Mesenchymal stem cell (in vitro differentiated cells and primary cell): ENCODE measurements around the gene CDC42EP4.

ENCODE experiments used
- DNase-seq: peaks from one replicate; pipeline ENCODE4 v3.0.0-alpha.2; 2013
- H2AFZ ChIP-seq: one replicate; pipeline ENCODE4 v1.6.1; 2013; ENCODE audit warnings: low read depth, mild to moderate bottlenecking, control low read depth, inconsistent platforms, low read length, moderate library complexity
- H2AK5ac ChIP-seq: 2 replicates; pipeline ENCODE4 v1.6.1; 2013; ENCODE audit warnings: low read length, moderate library complexity, mild to moderate bottlenecking, inconsistent platforms; ENCODE audit not compliant: severe bottlenecking
- H2BK120ac ChIP-seq: one replicate; pipeline ENCODE4 v1.6.1; 2013; ENCODE audit warnings: low read depth, mild to moderate bottlenecking, inconsistent platforms, low read length, moderate library complexity
- H2BK12ac ChIP-seq, 2 experiments: one replicate each; pipeline ENCODE4 v1.6.1; 2013; ENCODE audit warnings: inconsistent platforms in 2 of 2, low read length in 2 of 2, mild to moderate bottlenecking in 2 of 2, moderate library complexity in 2 of 2, control low read depth in 1 of 2
- H2BK15ac ChIP-seq: one replicate; pipeline ENCODE4 v1.6.1; 2013; ENCODE audit warnings: mild to moderate bottlenecking, low read depth, inconsistent platforms; ENCODE audit not compliant: poor library complexity, severe bottlenecking
- H2BK5ac ChIP-seq: 2 replicates; pipeline ENCODE4 v1.6.1; 2013; ENCODE audit warnings: low read depth, mild to moderate bottlenecking, low read length, control low read depth, inconsistent platforms; ENCODE audit not compliant: poor library complexity, severe bottlenecking
- H3K14ac ChIP-seq, 2 experiments: one replicate each; pipeline ENCODE4 v1.6.1; 2013; ENCODE audit warnings: inconsistent platforms in 2 of 2, low read length in 2 of 2, control low read depth in 1 of 2, mild to moderate bottlenecking in 1 of 2, moderate library complexity in 1 of 2
- H3K18ac ChIP-seq, 2 experiments: one replicate each; pipeline ENCODE4 v1.6.1; 2013; ENCODE audit warnings: inconsistent platforms in 2 of 2, low read length in 2 of 2, control low read depth in 1 of 2, low read depth in 1 of 2, mild to moderate bottlenecking in 1 of 2
- H3K23ac ChIP-seq, 2 experiments: one replicate each; pipeline ENCODE4 v1.6.1; 2013; ENCODE audit warnings: inconsistent platforms in 2 of 2, low read length in 2 of 2, mild to moderate bottlenecking in 2 of 2, moderate library complexity in 2 of 2, control low read depth in 1 of 2
- H3K27ac ChIP-seq: 2 replicates; pipeline ENCODE4 v1.5.1; 2013; ENCODE audit warnings: mild to moderate bottlenecking, moderate library complexity, low read length, control low read depth, inconsistent platforms; ENCODE audit not compliant: poor library complexity, severe bottlenecking
- H3K27me3 ChIP-seq, 2 experiments: 2 replicates each; pipeline versions ENCODE4 v1.6.1 to v1.7.0; 2013; ENCODE audit warnings: low read length in 2 of 2, mild to moderate bottlenecking in 2 of 2, moderate library complexity in 2 of 2, control low read depth in 1 of 2, inconsistent platforms in 1 of 2; ENCODE audit not compliant: control insufficient read depth in 1 of 2, insufficient read depth in 1 of 2
- H3K36me3 ChIP-seq, 2 experiments: 2 replicates each; pipeline versions ENCODE4 v1.6.1 to v1.7.0; 2013; ENCODE audit warnings: low read length in 2 of 2, control low read depth in 1 of 2, inconsistent platforms in 1 of 2, low read depth in 1 of 2, mild to moderate bottlenecking in 1 of 2; ENCODE audit not compliant: insufficient read depth in 2 of 2, control insufficient read depth in 1 of 2
- H3K4ac ChIP-seq, 2 experiments: one replicate each; pipeline ENCODE4 v1.6.1; 2013; ENCODE audit warnings: inconsistent platforms in 2 of 2, low read length in 2 of 2, mild to moderate bottlenecking in 2 of 2, moderate library complexity in 2 of 2, control low read depth in 1 of 2, low read depth in 1 of 2
- H3K4me1 ChIP-seq: 2 replicates; pipeline ENCODE4 v1.6.1; 2013; ENCODE audit warnings: low read depth, low read length, control low read depth; ENCODE audit not compliant: control insufficient read depth, insufficient read depth
- H3K4me2 ChIP-seq: 2 replicates; pipeline ENCODE4 v1.6.1; 2013; ENCODE audit warnings: low read length, mild to moderate bottlenecking, inconsistent platforms; ENCODE audit not compliant: poor library complexity, severe bottlenecking
- H3K4me3 ChIP-seq, 2 experiments: 2 replicates each; pipeline versions ENCODE4 v1.5.1 to v1.7.0; 2013; ENCODE audit warnings: low read length in 2 of 2, mild to moderate bottlenecking in 2 of 2, control low read depth in 1 of 2, low read depth in 1 of 2; ENCODE audit not compliant: insufficient read depth in 1 of 2
- H3K79me1 ChIP-seq: replicated peaks from 2 replicates; pipeline ENCODE4 v1.6.1; 2013; ENCODE audit warnings: mild to moderate bottlenecking, control low read depth, low read length, inconsistent platforms; ENCODE audit not compliant: poor library complexity, severe bottlenecking
- H3K9ac ChIP-seq: 2 replicates; pipeline ENCODE4 v1.7.0; 2013; ENCODE audit warnings: mild to moderate bottlenecking, low read length, moderate library complexity
- H3K9me3 ChIP-seq: 2 replicates; pipeline ENCODE4 v1.7.0; 2013; ENCODE audit warnings: mild to moderate bottlenecking, low read length; ENCODE audit not compliant: control insufficient read depth
- H4K8ac ChIP-seq: one replicate; pipeline ENCODE4 v1.6.1; 2013; ENCODE audit warnings: inconsistent platforms, mild to moderate bottlenecking, low read length, moderate library complexity
- H4K91ac ChIP-seq: one replicate; pipeline ENCODE4 v1.6.1; 2013; ENCODE audit warnings: mild to moderate bottlenecking, low read length, inconsistent platforms
- WGBS: methylation state at CpG from one replicate; pipeline ENCODE4 v1.1.7; 2013; ENCODE audit warnings: mixed read lengths; 5-methylcytosine and 5-hydroxymethylcytosine counted together

CDC42EP4 gene

GRCh38 chr17:73300392-73300791 is 11.4 kb downstream of the CDC42EP4 start:
- H3K9ac ChIP-seq, result no peak overlapping the region
- peaks cover 3 to 6% of the 10 kb centered on the region in 2 experiments for H3K36me3 ChIP-seq
- H3K9me3 ChIP-seq, result no peaks in the 10 kb centered on the region
- peak overlapping the region in 1 of 2 experiments; percentile 60 for H3K23ac ChIP-seq
- H2BK5ac ChIP-seq, result no peak overlapping the region
- H2BK12ac ChIP-seq, result no peak overlapping the region
- H2AK5ac ChIP-seq, result no peak overlapping the region
- no peak overlapping the region for H2BK120ac ChIP-seq
- no peaks in the 10 kb centered on the region for H3K27me3 ChIP-seq
- H3K4ac ChIP-seq, result no peak overlapping the region
- no peak overlapping the region for H2BK15ac ChIP-seq
- H3K79me1 ChIP-seq, result peaks cover 2% of the 10 kb centered on the region
- H3K18ac ChIP-seq, result no peak overlapping the region
- H3K4me3 ChIP-seq, result no peak overlapping the region
- H4K8ac ChIP-seq, result no peak overlapping the region
- peaks cover 36% of the 10 kb centered on the region for H3K4me1 ChIP-seq
- no peak overlapping the region for H4K91ac ChIP-seq
- H3K14ac ChIP-seq, result no peak overlapping the region
- peak; percentile 57 for DNase-seq
- no peak overlapping the region for H2AFZ ChIP-seq
- H3K4me2 ChIP-seq, result no peak overlapping the region
- WGBS, result 89% methylated on average over 3 of the region's 3 CpGs
- no peak overlapping the region for H3K27ac ChIP-seq

DNA sequence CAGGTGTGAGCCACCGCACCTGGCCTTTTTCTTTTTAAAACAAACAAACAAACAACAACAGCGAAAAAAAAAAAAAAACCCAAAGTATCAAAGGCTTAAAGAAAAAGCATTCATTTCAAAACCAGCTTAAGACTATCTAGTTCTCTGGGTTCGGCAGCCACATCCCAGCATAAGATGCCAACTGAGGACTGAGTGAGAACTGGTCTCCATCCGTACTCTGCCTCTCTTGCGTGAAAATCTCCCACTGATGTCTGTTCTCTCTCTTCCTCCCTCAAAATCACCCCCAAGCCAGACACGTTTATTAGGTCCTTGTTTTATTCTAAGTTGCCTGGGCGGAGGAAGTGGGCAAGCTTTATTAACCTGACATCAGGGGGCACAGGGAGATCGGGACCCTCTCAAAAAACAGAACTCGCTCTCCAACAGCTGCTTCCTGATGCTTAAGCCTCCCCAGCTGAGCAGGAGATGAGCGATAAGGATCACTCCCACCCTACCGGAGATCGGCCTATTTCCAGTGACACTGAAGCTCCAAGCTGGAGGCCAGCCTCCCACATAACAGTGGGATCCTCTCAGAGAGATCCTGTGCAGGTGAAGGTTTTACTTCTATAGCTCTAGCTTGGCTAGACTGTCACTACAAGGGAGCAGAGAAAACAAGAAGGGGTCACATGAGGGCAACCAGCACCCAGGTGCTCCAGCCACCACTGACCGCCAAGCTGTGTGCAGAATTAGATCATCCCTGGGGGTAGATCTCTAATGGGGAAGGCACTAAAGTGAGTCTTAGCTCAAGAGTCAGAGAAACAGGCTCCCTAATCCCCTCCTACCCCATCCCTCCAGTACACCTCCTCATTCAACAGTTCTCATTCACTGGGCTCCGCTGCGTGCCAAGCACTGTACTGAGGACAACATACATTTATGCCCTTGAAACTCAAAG is 13.6 kb downstream of the CDC42EP4 start:
- no peak overlapping the region for H2BK12ac ChIP-seq

DNA sequence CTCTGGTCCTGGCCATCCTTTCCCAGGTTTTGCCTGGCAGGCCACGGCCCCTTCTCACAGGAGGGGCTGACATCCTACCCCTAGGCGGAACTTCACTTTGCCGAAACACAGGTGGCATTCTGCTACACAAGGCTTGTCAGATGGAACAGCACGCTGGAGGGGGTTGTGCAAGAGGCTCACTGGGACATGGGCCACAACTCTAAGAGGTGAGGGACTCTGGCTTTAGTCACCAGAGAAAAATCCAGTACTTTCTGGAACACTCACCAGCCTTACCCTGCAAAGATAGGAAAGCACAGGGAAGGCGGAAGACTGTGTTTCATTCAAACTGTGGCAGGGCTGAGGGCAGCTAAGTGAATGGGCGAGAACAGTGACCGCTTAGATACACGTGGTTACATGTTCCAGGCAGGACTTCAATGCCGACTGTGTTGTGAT is 18.3 kb downstream of the CDC42EP4 start:
- peaks cover 0 to 2% of the 10 kb centered on the region in 2 experiments for H3K36me3 ChIP-seq
- peak overlapping the region in 1 of 2 experiments; percentile 21 for H3K18ac ChIP-seq
- H3K9ac ChIP-seq, result peak overlapping the region; percentile 7
- peak overlapping the region; percentile 79 for H3K27ac ChIP-seq
- H2BK15ac ChIP-seq, result no peak overlapping the region
- 54% methylated on average over 9 of the region's 9 CpGs for WGBS
- no peak overlapping the region for H3K14ac ChIP-seq
- H2AFZ ChIP-seq, result no peak overlapping the region
- H3K4me2 ChIP-seq, result no peak overlapping the region
- no peak overlapping the region for H2BK120ac ChIP-seq
- H4K8ac ChIP-seq, result no peak overlapping the region
- no peak overlapping the region for H3K23ac ChIP-seq
- peaks cover 53% of the 10 kb centered on the region for H3K4me1 ChIP-seq
- DNase-seq, result peak; percentile 91
- H2BK5ac ChIP-seq, result no peak overlapping the region
- H4K91ac ChIP-seq, result no peak overlapping the region
- H2BK12ac ChIP-seq, result peak overlapping the region; percentile 48 to 56
- peak overlapping the region in 1 of 2 experiments; percentile 19 for H3K4me3 ChIP-seq
- H3K9me3 ChIP-seq, result no peaks in the 10 kb centered on the region
- H2AK5ac ChIP-seq, result no peak overlapping the region
- no peak overlapping the region for H3K4ac ChIP-seq
- H3K27me3 ChIP-seq, result no peaks in the 10 kb centered on the region
- peaks cover 7% of the 10 kb centered on the region for H3K79me1 ChIP-seq

More for the DNA sequence above, 13.6 kb downstream of the CDC42EP4 start:
- Histone ChIP-seq H3K4me2 (no peak overlapping the region), H4K91ac (no peak overlapping the region), H2BK15ac (no peak overlapping the region), H3K36me3 (peaks cover 3 to 6% of the 10 kb centered on the region in 2 experiments), H2BK5ac (no peak overlapping the region), H3K27ac (peak overlapping the region; percentile 8), H2BK120ac (no peak overlapping the region), H3K79me1 (peaks cover 6% of the 10 kb centered on the region), H3K9me3 (no peaks in the 10 kb centered on the region), H3K4me1 (peaks cover 31% of the 10 kb centered on the region), H3K9ac (peak overlapping the region; percentile 11), H3K18ac (no peak overlapping the region), H3K14ac (no peak overlapping the region), H2AFZ (no peak overlapping the region), H4K8ac (no peak overlapping the region), H3K23ac (no peak overlapping the region), H3K4ac (no peak overlapping the region), H3K4me3 (no peak overlapping the region), H3K27me3 (no peaks in the 10 kb centered on the region), H2AK5ac (no peak overlapping the region)
- 68% methylated on average over 15 of the region's 15 CpGs for WGBS
- no peak for DNase-seq

- no peak overlapping the region for H3K4me2 ChIP-seq
- peaks cover 8% of the 10 kb centered on the region for H3K79me1 ChIP-seq
- no peak overlapping the region for H4K91ac ChIP-seq
- no peak overlapping the region for H2BK15ac ChIP-seq
- H3K27ac ChIP-seq, result peak overlapping the region; percentile 79
- H2AFZ ChIP-seq, result no peak overlapping the region
- peaks cover 50% of the 10 kb centered on the region for H3K4me1 ChIP-seq
- H3K36me3 ChIP-seq, result peaks cover 0 to 6% of the 10 kb centered on the region in 2 experiments
- no peaks in the 10 kb centered on the region for H3K9me3 ChIP-seq
- no peaks in the 10 kb centered on the region for H3K27me3 ChIP-seq
- peak overlapping the region in 1 of 2 experiments; percentile 4 for H3K18ac ChIP-seq
- peak overlapping the region in 1 of 2 experiments; percentile 19 for H3K4me3 ChIP-seq
- no peak overlapping the region for H2BK5ac ChIP-seq
- no peak for DNase-seq
- H2AK5ac ChIP-seq, result peak overlapping the region; percentile 83
- peak overlapping the region; percentile 48 to 73 for H2BK12ac ChIP-seq
- H3K4ac ChIP-seq, result peak overlapping the region in 1 of 2 experiments; percentile 11
- no peak overlapping the region for H3K23ac ChIP-seq
- H3K14ac ChIP-seq, result no peak overlapping the region
- H3K9ac ChIP-seq, result peak overlapping the region; percentile 7
- peak overlapping the region; percentile 28 for H4K8ac ChIP-seq
- H2BK120ac ChIP-seq, result no peak overlapping the region
- 84% methylated on average over 11 of the region's 11 CpGs for WGBS
Observed at GRCh38 chr17:73293031-73293430, 18.8 kb downstream of the CDC42EP4 start.
